GM18508 (cell line): ENCODE results near the gene UBR3.

ENCODE experiments used
- ATAC-seq: cut with Tn5 transposase; IDR thresholded peaks from one replicate; pipeline ENCODE4 v1.9.1; 2021; ENCODE audit warnings: moderate number of reproducible peaks; ENCODE audit not compliant: insufficient read depth, unreplicated experiment

Gene UBR3

GRCh38 chr2:170026361-170026760 is 199.1 kb downstream of the UBR3 start:
- no peak for ATAC-seq

GRCh38 chr2:170029551-170029950 is 202.3 kb downstream of the UBR3 start:
- ATAC-seq = no peak

GRCh38 chr2:170030040-170030439 is 202.8 kb downstream of the UBR3 start:
- ATAC-seq = no peak

- no peak for ATAC-seq
Observed at GRCh38 chr2:170031288-170031687, 204.0 kb downstream of the UBR3 start.

- no peak for ATAC-seq
Observed at GRCh38 chr2:170034596-170034995, 207.3 kb downstream of the UBR3 start.

GRCh38 chr2:170038734-170039133 is 211.5 kb downstream of the UBR3 start:
- no peak for ATAC-seq

- no peak for ATAC-seq
Observed at GRCh38 chr2:170039401-170040172, 212.3 kb downstream of the UBR3 start.

GRCh38 chr2:170044751-170045478 is 217.7 kb downstream of the UBR3 start:
- no peak for ATAC-seq

- ATAC-seq = no peak
Observed at GRCh38 chr2:170047331-170048065, 220.2 kb downstream of the UBR3 start.

GRCh38 chr2:170052151-170052550 is 224.9 kb downstream of the UBR3 start:
- ATAC-seq = no peak

GRCh38 chr2:170054997-170055396 is 227.7 kb downstream of the UBR3 start:
- no peak for ATAC-seq

GRCh38 chr2:170056900-170057299 is 229.6 kb downstream of the UBR3 start:
- ATAC-seq = no peak

GRCh38 chr2:170063456-170064235 is 236.4 kb downstream of the UBR3 start:
- ATAC-seq = no peak

GRCh38 chr2:170070778-170071177 is 243.5 kb downstream of the UBR3 start:
- ATAC-seq = no peak

GRCh38 chr2:170073288-170073687 is 246.0 kb downstream of the UBR3 start:
- ATAC-seq = no peak

- no peak for ATAC-seq
Observed at GRCh38 chr2:170076189-170076588, 248.9 kb downstream of the UBR3 start.

- ATAC-seq = no peak
Observed at GRCh38 chr2:170077830-170078569, 250.7 kb downstream of the UBR3 start.

- no peak for ATAC-seq
Observed at GRCh38 chr2:170084820-170085491, 257.7 kb downstream of the UBR3 start.

GRCh38 chr2:170086117-170086688 is 258.9 kb downstream of the UBR3 start:
- no peak for ATAC-seq
